GM12873 (cell line): ENCODE results near the gene UBFD1.

Experiments
- CTCF ChIP-seq: IDR thresholded peaks from 2 replicates; pipeline ENCODE4 v1.5.1; 2012; ENCODE audit warnings: low read depth, mild to moderate bottlenecking, moderate library complexity, low read length, control low read depth; ENCODE audit not compliant: insufficient read depth; ENCODE audit errors: missing control alignments

The UBFD1 gene

GRCh38 chr16:23556881-23557778 is at the start of gene UBFD1, which contains the start of gene EARS2:
Gene UBFD1, plus strand, starts transcription at chr16:23557727. Its CDS starts 16 bp downstream, at chr16:23557743.
Gene EARS2, minus strand, starts transcription at chr16:23557350. Its CDS starts 7 bp downstream, at chr16:23557343.
- TF ChIP-seq CTCF, result peak; percentile 80

GRCh38 chr16:23508589-23509440 is 48.7 kb upstream of the UBFD1 start:
- peak; percentile 3 for TF ChIP-seq CTCF

GRCh38 chr16:23509441-23509754 is 48.1 kb upstream of the UBFD1 start:
- TF ChIP-seq CTCF, result no peak

- TF ChIP-seq CTCF, result no peak
Observed at GRCh38 chr16:23509782-23510163, 47.8 kb upstream of the UBFD1 start.

- TF ChIP-seq CTCF, result no peak
Observed at GRCh38 chr16:23510164-23510914, 47.2 kb upstream of the UBFD1 start, which contains the start of gene GGA2. Gene GGA2, minus strand, starts transcription at chr16:23510494. Its CDS starts 83 bp downstream, at chr16:23510411.

GRCh38 chr16:23511731-23512130 is 45.8 kb upstream of the UBFD1 start:
- no peak for TF ChIP-seq CTCF
